Glomerular endothelial cell (primary cell): Measurements from ENCODE around the gene GADD45GIP1. TPM values are rescaled to one million over a fixed set of nuclear protein-coding genes. Genes with fewer than 3 reads are reported as not detected.

Experiments
- DNase-seq: peaks from one replicate; pipeline ENCODE4 v3.0.0-alpha.2; 2011; ENCODE audit warnings: low read depth, low spot score; ENCODE audit errors: extremely low read depth
- total RNA-seq: library from RNA; depleted of rRNA; stranded (reverse); fragments of >200 nt; gene quantifications from 2 replicates; pipeline ENCODE4 v1.2.3, GENCODE V29; 2015

The GADD45GIP1 gene
- total RNA-seq = 58.2 and 64.6 TPM in 2 replicates

- no peak for DNase-seq
Observed at GRCh38 chr19:12956446-12957388, at the start of gene GADD45GIP1. Gene GADD45GIP1 (minus strand): TSS chr19:12957223. CDS start chr19:12957212, 11 bp downstream.

GRCh38 chr19:13005861-13006370 lies 48.9 kb upstream of the GADD45GIP1 start:
- no peak for DNase-seq

GRCh38 chr19:13005253-13005652 lies 48.2 kb upstream of the GADD45GIP1 start:
- DNase-seq = no peak

DNA sequence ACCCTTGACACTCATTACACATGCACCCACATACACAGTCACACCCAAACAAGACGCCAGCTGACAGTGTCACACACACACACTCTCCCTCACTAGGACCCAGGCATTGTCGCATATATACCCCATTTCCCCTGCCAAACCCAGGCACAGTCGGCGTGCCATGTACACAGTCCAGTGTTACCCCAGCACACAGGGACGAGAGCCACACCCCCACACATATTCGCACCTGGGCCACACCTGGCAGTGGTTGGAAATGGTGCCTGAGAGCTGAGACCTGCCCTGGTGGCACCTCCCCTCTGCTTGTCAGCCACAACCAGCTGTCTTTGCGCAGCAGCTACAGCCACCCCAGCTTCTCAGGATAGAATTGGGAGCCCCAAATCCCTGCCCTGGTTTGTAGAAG lies 47.2 kb upstream of the GADD45GIP1 start:
- DNase-seq = no peak

GRCh38 chr19:13003081-13003480 lies 46.1 kb upstream of the GADD45GIP1 start:
- no peak for DNase-seq

DNA sequence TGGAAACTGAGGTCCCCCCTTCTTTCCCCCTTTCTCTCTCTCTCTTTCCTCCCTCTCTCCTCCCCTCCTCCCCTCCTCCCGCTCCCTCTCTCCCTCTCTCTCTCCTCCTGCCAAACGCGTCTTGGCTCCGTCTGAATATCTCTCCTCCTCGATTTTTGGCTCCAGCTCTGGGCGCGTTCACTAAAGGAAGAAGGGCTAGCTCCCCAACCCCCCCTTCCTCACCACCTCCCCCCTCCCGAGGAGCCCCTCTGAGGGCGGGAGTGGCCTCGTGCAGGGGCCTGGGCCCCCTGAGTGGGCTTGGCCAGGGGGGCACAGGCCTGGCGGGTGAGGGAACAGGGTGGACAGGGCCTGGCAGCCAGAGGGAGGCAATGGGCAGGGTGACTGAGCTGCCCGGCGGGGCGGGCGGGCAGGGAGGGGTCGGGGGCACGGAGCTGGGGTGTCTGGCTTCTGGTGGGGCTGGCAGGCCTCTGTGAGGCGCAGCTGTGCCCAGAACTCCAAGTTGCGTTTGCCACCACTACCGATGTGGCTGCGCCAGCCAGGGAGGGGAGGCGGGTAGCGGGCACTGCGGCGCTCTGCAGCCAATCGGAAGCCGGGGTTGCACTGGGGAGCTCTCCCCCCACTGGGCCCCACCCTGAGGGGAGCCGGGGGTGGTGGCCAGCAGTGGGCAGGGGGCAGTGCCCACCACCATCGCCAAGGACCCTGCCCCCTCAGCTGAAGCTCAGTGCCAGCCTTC lies 45.3 kb upstream of the GADD45GIP1 start:
- DNase-seq = no peak

- DNase-seq = no peak
Observed at GRCh38 chr19:13001502-13002165, 44.6 kb upstream of the GADD45GIP1 start.

DNA sequence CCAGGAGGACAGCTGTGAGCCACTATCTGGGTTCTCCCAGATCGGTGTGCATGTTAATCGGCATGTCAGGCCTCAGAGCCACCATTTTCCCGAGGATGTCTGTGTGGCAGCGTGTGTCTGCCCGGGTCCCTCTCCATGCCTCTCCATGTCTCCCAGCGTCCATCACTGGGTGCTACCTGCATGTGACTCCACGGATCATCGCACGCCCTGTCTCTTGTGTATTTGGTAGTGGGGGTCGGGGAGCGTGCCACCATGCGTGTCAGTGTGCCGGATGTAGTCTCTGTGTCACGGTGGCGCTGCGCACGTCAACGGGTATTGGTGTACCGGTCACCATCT lies 44.1 kb upstream of the GADD45GIP1 start:
- DNase-seq = no peak

GRCh38 chr19:12997967-12998940 lies 41.2 kb upstream of the GADD45GIP1 start:
- no peak for DNase-seq

DNA sequence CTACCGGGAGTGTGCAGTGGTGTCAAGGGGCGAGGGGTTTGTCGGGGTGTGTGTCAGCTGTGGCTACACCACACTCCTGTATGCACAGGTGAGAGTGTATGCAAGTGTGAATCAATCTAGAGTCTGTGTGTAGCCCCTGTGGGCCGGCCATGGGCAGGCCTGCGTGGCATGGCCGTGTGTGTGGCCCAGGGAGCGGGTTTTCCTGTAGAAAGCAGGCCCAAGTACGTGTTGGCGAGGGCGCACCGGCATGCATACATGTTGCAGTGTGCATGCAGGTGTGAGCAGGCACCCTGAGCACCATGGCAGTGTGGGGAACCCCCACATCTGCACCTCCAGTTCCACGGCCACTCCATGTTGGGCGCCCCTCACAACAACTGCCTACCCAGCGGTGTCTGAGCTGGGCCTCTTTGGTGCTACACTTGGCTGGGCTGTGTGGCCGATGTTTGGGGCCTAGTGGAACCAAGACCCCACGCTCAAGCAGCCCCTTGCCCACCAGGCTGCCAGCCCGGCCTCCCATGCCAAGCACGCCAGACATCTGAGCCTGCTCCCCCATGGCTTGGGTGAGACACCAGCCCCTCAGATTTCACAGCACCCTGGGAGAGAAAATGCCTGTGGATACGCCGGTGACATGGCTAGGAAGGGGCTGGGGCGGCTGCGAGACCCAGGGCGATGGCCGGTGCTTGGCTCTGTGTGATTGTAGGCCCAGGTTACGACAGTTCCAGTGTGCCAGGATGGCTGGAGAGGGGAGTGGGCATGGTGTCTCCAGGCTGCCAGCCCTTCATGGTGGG lies 40.4 kb upstream of the GADD45GIP1 start:
- DNase-seq = no peak

DNA sequence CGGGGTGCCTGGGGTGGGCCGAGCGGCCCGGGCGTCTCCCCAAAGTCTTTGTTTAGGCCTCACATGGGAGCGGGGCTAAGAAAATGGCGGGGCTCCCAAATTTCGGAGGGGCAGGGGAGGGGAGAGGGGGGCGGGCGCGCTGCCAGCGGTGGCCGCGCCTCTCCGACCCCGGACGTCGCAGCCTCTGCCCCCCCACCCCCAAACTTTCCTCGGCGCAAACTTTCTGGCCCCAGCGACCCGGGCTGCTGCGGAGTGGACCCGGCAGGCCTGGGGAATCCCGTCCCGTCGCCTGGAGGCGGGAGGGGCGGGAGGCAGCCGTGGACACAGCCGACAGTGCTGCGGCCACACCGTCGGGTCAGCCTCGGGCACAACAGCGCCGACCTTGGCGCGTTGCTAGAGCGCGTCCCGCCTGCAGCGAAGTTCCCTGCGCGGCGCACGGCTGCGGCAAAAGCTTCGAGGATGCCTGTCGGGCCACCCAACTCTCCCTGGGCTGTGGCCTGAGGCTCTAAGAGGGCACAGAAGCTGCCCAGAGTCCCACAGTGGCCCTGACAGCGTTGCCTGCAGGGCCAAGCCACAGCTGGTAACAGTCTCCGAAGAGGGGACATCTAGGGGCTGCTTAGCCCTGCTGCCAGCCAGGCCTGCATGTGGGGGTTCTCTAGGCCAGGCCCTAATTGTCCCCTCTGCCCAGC lies 39.5 kb upstream of the GADD45GIP1 start:
- DNase-seq = no peak

DNA sequence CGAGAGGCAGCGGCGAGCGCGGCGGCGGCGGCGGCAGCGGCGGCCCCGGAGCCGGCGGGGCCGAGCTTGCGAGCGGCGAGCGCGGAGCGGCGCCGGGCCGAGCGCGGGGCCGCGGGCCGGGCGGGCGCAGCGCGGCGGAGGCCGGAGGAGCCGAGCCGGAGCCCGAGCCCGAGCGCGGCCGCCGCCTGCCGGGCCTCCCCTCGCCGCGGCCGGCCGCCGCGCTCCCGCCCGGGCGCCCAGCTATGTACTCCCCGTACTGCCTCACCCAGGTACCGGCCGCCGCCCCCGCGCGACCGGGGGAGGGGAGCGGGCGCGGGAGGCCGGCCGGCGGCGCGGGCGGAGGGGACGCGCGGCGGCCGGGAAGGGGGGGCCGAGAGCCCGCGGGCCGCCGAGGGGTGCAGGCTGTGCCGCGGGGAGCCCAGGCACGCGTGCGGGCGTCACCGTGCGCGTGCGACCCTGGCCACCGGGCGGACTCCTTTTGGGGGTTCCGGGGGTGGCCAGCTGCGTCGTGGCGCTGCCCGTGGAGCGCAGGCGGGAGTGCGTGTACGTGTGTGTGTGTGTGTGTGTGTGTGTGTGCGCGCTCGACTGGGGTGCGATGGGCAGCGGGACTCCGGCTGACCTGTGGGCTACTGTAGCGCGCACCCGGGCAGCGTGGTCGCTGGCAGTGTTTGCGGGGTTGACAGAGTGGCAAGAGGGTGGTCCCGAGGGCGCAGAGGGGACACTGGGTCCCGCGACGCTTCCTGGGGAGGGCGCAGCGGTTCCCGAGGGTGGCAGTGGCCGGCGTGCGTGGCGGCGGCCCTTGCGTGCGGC lies 38.8 kb upstream of the GADD45GIP1 start:
- DNase-seq = no peak

DNA sequence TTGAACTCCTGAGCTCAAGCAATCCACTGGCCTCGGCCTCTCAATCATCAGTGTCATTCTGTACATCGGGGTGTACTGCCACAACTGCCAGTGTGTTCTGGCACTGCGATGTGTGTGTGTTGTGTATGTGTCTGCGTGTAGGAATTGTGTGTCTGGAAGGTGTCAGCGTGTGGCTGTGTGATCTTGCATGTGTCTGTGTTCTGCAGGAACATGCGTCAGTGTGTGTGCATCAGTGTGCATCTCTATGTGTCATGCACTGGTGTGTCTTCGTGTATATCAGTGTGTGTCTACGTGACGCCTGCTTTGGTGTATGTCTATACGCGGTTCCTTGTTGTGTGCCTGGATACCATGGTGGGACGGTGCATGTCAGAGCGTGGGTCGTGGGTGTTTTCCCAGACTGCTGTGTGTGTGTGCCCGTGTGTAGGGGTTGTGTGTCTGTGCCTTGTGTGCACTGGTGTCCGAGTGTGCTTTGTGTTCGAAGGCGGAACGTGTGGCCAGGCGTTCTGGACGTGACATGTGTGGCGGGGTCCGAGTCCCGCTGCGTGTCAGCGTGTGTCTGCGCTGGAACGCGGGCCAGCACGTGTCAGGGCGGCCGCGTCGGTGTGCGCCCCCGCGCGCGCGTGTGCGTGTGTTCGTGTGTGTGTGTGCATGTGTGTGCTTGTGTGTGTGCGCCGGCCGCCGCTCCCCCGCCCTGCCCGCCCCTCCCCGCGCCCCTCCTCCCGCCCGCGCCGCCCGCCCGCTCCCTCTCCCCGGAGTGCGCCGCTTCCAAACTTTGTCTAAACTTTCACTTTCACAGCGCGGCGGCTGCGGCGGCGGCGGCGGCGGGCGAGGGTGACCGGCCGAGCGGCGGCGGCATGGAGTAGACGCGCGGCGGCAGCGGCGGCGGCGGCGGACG lies 37.9 kb upstream of the GADD45GIP1 start, which contains the start of gene NFIX:
TSS of gene NFIX (plus strand) at position 775 of the 895 bp plus-strand sequence. CDS start 363 bp downstream, outside the sequence.
- no peak for DNase-seq

DNA sequence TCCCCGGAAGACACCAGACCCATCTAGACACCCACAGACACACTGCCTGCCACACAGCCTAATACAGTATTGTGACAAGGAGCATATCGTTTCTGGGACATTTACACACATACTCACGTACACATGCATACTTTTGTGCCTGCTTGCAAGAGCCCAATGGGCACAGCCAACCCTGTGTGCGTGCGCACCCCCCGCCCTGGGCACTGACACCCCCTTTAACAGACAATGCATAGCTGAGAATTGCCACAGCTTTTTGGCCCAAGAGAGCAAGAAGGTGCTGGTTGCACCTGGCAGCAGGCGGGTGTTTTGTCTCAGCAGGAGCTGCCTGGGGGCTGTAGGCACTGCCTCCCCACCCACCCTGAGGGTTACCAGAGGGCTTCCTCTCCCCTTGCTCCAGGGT lies 36.5 kb upstream of the GADD45GIP1 start:
- no peak for DNase-seq

DNA sequence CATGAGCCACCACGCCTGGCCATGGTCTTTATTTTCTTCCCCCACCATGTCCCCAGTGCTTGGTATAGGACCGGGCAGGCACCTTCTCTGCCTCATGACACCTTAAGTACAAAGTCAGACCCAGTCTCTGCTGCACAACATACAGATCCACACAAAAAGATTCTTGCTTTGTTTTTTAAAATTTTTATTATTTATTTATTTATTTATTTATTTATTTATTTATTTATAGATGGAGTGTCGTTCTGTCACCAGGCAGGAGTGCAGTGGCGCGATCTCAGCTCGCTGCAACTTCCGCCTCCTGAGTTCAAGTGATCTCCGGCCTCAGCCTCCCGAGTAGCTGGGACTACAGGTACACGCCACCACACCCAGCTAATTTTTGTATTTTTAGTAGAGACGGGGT lies 35.7 kb upstream of the GADD45GIP1 start:
- no peak for DNase-seq

- DNase-seq = no peak
Observed at GRCh38 chr19:12991296-12991695, 34.3 kb upstream of the GADD45GIP1 start.

DNA sequence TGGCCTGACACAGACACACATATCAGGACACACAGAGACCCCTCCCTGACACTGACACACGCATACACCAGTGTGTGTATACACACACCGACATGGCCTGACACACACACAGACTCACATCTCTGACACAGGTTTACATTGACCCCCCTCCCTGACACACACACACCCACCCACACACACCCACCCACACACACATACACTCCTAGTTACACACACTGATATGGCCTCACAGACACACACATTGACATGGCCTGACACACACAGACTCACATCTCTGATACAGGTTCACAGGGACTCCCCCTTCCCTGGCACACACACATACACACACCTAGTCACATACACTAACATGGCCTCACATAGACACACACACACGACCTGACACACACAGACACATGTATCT lies 33.8 kb upstream of the GADD45GIP1 start:
- no peak for DNase-seq
